ENCODE results near the gene TRAF3IP1.

DNA sequence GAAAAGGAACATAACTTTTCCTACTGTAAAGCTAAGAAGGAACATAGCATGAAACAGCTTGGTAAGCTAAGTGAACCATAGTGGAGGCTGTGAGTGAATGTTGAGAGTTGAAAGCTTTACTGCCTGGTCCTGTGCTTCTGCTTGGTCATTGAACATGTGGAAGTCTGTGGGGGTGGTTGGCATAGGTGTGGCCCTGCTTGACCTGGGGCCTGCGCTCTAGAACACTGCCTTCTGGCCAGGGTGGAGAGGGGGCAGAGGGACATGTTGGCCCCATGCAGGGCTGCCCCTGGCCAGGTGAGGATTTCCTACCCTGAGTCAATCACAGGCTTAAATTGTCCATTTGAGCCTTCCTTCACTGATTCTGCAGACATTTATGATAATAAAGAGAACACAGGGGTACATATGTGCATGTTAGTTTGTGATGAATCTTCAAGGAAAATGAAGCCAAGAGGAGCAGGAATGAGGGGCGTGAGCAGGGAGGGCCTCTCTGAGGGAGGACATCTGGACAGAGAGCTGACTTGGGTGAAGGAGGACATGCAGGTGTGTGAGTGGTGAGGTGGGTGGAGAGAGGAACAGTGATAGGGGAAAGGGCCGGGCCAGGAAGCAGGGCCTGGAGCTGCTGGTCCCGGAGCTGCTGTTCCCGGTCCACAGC lies 16.6 kb downstream of the TRAF3IP1 start:
- TF ChIP-seq, protein P1, sequence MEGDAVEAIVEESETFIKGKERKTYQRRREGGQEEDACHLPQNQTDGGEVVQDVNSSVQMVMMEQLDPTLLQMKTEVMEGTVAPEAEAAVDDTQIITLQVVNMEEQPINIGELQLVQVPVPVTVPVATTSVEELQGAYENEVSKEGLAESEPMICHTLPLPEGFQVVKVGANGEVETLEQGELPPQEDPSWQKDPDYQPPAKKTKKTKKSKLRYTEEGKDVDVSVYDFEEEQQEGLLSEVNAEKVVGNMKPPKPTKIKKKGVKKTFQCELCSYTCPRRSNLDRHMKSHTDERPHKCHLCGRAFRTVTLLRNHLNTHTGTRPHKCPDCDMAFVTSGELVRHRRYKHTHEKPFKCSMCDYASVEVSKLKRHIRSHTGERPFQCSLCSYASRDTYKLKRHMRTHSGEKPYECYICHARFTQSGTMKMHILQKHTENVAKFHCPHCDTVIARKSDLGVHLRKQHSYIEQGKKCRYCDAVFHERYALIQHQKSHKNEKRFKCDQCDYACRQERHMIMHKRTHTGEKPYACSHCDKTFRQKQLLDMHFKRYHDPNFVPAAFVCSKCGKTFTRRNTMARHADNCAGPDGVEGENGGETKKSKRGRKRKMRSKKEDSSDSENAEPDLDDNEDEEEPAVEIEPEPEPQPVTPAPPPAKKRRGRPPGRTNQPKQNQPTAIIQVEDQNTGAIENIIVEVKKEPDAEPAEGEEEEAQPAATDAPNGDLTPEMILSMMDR (IDR thresholded peaks at IDR 0.05) = no peak
- TF ChIP-seq POLR2AphosphoS5 (IDR thresholded peaks at IDR 0.05) (no peak), POLR2A (IDR thresholded peaks at IDR 0.05) (no peak)
